ENCODE data around the gene RNF223.
A peak's percentile ranks its signal among the peaks of the same experiment; 100 is the strongest.

RNF223 gene

DNA sequence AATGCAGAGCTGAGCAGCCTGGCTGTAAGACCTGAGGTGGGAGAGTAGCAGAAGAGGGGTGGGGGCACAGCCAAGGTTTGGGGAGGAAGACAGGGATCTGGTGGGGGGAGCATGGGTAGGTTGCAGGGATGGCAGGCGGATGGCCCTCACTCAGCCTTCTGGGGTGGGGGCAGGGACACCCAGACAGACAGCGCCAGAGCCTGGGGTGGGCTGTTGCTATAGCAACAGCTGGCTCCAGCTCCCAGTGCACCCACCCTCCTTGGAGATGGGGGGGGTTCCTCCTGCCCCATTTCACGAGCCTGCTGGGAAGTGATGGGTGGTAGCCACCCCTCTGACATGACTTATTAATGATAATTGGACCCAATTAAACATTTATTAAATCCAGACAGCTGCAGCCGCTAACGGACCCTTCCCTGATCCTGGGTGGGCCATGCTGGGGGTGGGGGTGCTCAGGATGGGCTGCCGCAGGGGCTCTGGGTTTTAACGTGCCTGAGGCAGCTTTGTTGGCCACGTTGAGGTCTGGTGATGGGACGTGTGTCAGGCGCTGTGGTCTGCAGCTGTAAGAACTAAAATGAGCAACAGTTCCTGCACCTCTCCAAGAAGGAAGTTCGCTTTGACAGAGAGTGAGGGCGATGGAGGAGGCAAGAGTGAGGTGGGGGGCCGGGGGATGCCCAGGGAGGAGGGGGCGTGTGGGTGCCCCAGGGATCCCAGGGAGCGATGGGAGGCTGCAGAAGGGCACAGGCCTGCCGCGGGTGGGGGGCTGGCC is 34.8 kb downstream of the RNF223 start:
- H3K14ac ChIP-seq (ENCODE audit: low read length), result no peak overlapping the region
- H2BK120ac ChIP-seq (ENCODE audit: low read depth, low read length), result no peak overlapping the region
- H3K18ac ChIP-seq (ENCODE audit: low read length), result peak overlapping the region; percentile 97
- no peak overlapping the region for H2AK5ac ChIP-seq (ENCODE audit: low read depth, low read length)
- no peak overlapping the region for H2BK12ac ChIP-seq (ENCODE audit: low read length)
- no peak for DNase-seq (ENCODE audit: low spot score)
- H3K79me1 ChIP-seq (ENCODE audit: low read depth, low read length), result peaks cover 49% of the 10 kb centered on the region
- H3K4ac ChIP-seq (ENCODE audit: low read length), result no peak overlapping the region
- no peak overlapping the region for H3K27ac ChIP-seq (replicated peaks; ENCODE audit: low read length)
- H4K8ac ChIP-seq (ENCODE audit: low read depth, low read length), result no peak overlapping the region
- no peak overlapping the region for H2AFZ ChIP-seq (ENCODE audit: low read length)
- no peak overlapping the region for H3K4me3 ChIP-seq (ENCODE audit: low read length in 2 of 2)
- H3K27me3 ChIP-seq (ENCODE audit: control insufficient read depth in 3 of 3, insufficient read depth in 3 of 3, low read depth in 1 of 3, low read length in 3 of 3), result peaks cover 0 to 2% (median 0%) of the 10 kb centered on the region in 3 experiments
- H3K9ac ChIP-seq (ENCODE audit: low read depth, low read length, poor library complexity), result peak overlapping the region; percentile 44
- peaks cover 44 to 64% of the 10 kb centered on the region in 2 donors for H3K36me3 ChIP-seq (replicated peaks in 1 of 2; ENCODE audit: control insufficient read depth in 2 of 2, insufficient read depth in 2 of 2, low read length in 2 of 2)
- no CpG with 5 or more reads among the region's 17 CpGs for WGBS, 2 donors (ENCODE audit: extremely low coverage in 2 of 2, insufficient read length in 2 of 2, insufficient replicate concordance in 1 of 2)
- H3K23ac ChIP-seq (ENCODE audit: low read depth, low read length, poor library complexity), result no peak overlapping the region
- H2BK15ac ChIP-seq (ENCODE audit: low read length), result no peak overlapping the region
- H3K4me2 ChIP-seq (ENCODE audit: insufficient read depth, low read length, poor library complexity, severe bottlenecking), result no peak overlapping the region
- H4K91ac ChIP-seq (ENCODE audit: low read depth, low read length, poor library complexity), result no peak overlapping the region
- H3K9me3 ChIP-seq (replicated peaks in 1 of 2; ENCODE audit: control insufficient read depth in 2 of 2, insufficient read depth in 1 of 2, low read depth in 1 of 2, low read length in 2 of 2), result no peaks in the 10 kb centered on the region
- no peak overlapping the region for H2BK5ac ChIP-seq (ENCODE audit: low read length)
- H3K4me1 ChIP-seq (ENCODE audit: control insufficient read depth in 2 of 2, insufficient read depth in 1 of 2, low read depth in 1 of 2, low read length in 2 of 2), result peaks cover 2 to 30% of the 10 kb centered on the region in 2 donors

DNA sequence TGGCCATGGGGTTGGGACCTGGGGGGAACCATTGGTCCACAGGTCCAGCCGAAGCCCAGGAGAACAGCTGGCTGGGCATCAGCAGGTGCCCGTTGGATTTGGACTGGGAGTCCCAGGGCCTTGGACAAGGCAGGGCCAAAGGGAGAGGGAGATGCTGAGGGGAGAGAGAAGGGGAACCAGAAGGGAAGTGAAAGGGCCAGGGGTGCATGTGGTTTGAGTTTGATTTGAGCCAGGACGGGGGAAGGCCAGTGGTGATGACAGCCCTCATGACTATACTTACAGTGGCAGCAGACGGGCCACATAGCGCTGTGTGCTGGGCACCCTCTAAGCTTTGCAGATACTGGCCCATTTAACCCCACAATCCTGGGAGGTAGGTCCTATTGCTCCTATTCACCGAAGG is 35.4 kb downstream of the RNF223 start:
- Histone ChIP-seq H3K27me3 (ENCODE audit: control insufficient read depth in 3 of 3, insufficient read depth in 3 of 3, low read depth in 1 of 3, low read length in 3 of 3) (peaks cover 0 to 5% (median 0%) of the 10 kb centered on the region in 3 experiments), H3K4me2 (ENCODE audit: insufficient read depth, low read length, poor library complexity, severe bottlenecking) (no peak overlapping the region), H4K91ac (ENCODE audit: low read depth, low read length, poor library complexity) (no peak overlapping the region), H4K8ac (ENCODE audit: low read depth, low read length) (peak overlapping the region; percentile 43), H2BK15ac (ENCODE audit: low read length) (no peak overlapping the region), H2BK5ac (ENCODE audit: low read length) (no peak overlapping the region), H3K27ac (replicated peaks; ENCODE audit: low read length) (no peak overlapping the region), H3K36me3 (replicated peaks in 1 of 2; ENCODE audit: control insufficient read depth in 2 of 2, insufficient read depth in 2 of 2, low read length in 2 of 2) (peaks cover 37 to 58% of the 10 kb centered on the region in 2 donors), H3K14ac (ENCODE audit: low read length) (peak overlapping the region; percentile 64), H3K9me3 (replicated peaks in 1 of 2; ENCODE audit: control insufficient read depth in 2 of 2, insufficient read depth in 1 of 2, low read depth in 1 of 2, low read length in 2 of 2) (no peaks in the 10 kb centered on the region), H2BK120ac (ENCODE audit: low read depth, low read length) (no peak overlapping the region), H2AFZ (ENCODE audit: low read length) (no peak overlapping the region), H3K18ac (ENCODE audit: low read length) (no peak overlapping the region), H3K4ac (ENCODE audit: low read length) (no peak overlapping the region), H3K9ac (ENCODE audit: low read depth, low read length, poor library complexity) (no peak overlapping the region), H2AK5ac (ENCODE audit: low read depth, low read length) (no peak overlapping the region), H3K23ac (ENCODE audit: low read depth, low read length, poor library complexity) (no peak overlapping the region), H3K79me1 (ENCODE audit: low read depth, low read length) (peaks cover 44% of the 10 kb centered on the region), H3K4me3 (ENCODE audit: low read length in 2 of 2) (no peak overlapping the region), H2BK12ac (ENCODE audit: low read length) (no peak overlapping the region), H3K4me1 (ENCODE audit: control insufficient read depth in 2 of 2, insufficient read depth in 1 of 2, low read depth in 1 of 2, low read length in 2 of 2) (peaks cover 2 to 32% of the 10 kb centered on the region in 2 donors)
- no peak for DNase-seq (ENCODE audit: low spot score)
- no CpG with 5 or more reads among the region's 6 CpGs for WGBS, 2 donors (ENCODE audit: extremely low coverage in 2 of 2, insufficient read length in 2 of 2, insufficient replicate concordance in 1 of 2)

DNA sequence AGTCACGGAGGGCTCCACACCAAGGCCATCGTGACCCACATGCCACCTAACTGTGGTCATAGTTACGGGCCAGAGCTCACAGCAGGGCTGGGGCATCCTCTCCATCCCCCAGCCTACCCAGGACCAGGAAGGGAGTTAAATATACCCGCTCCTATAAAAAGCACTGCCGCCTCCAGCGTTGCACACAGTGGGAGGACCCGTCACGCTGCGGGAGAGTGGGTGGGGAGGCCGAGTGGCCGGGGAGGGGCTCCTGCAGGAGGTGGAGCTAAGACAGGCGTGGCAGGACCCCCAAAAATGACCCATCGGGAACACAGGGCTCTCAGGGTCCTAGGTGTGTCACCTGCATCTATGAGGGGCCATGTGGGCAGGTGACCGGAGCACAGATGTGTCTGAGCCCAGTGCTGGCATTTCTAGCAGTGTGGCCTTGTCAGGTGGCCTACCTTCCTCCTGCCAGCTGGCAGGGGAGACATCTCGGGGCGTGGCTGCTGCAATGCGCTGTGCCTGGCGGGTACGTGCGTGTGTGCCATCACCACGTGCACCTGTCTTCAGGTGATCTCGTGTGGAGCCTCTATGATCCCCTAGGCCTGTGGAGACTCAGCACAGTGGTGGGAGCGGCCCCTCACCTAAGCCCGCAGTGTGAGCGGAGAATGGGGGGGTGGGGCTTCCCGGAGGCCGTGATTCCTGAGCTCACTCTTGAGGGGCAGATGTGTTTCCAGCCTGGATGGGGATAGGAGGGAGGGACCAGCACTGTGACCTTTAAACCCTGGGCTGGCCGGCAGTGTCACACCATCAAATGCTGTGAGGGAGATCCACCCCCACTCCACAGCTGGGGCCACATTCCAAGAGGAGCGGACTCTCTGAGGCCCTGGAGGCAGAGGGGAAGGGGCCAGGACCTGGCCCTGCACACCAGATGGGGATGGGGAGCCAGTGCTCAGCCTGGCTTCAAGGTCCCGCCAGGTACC is 36.5 kb downstream of the RNF223 start:
- peak overlapping the region; percentile 38 for H3K14ac ChIP-seq (ENCODE audit: low read length)
- H2BK12ac ChIP-seq (ENCODE audit: low read length), result peak overlapping the region; percentile 73
- no peak overlapping the region for H3K4me2 ChIP-seq (ENCODE audit: insufficient read depth, low read length, poor library complexity, severe bottlenecking)
- peak overlapping the region; percentile 55 for H3K23ac ChIP-seq (ENCODE audit: low read depth, low read length, poor library complexity)
- peak overlapping the region; percentile 77 for H3K9ac ChIP-seq (ENCODE audit: low read depth, low read length, poor library complexity)
- no peak overlapping the region for H4K8ac ChIP-seq (ENCODE audit: low read depth, low read length)
- H3K79me1 ChIP-seq (ENCODE audit: low read depth, low read length), result peaks cover 37% of the 10 kb centered on the region
- H2BK5ac ChIP-seq (ENCODE audit: low read length), result no peak overlapping the region
- no peak overlapping the region for H2AK5ac ChIP-seq (ENCODE audit: low read depth, low read length)
- H3K36me3 ChIP-seq (replicated peaks in 1 of 2; ENCODE audit: control insufficient read depth in 2 of 2, insufficient read depth in 2 of 2, low read length in 2 of 2), result peaks cover 33 to 48% of the 10 kb centered on the region in 2 donors
- no peak for DNase-seq (ENCODE audit: low spot score)
- no peak overlapping the region for H3K18ac ChIP-seq (ENCODE audit: low read length)
- H2BK15ac ChIP-seq (ENCODE audit: low read length), result no peak overlapping the region
- no peak overlapping the region for H3K4me3 ChIP-seq (ENCODE audit: low read length in 2 of 2)
- no peaks in the 10 kb centered on the region for H3K9me3 ChIP-seq (replicated peaks in 1 of 2; ENCODE audit: control insufficient read depth in 2 of 2, insufficient read depth in 1 of 2, low read depth in 1 of 2, low read length in 2 of 2)
- no peak overlapping the region for H2AFZ ChIP-seq (ENCODE audit: low read length)
- no peak overlapping the region for H4K91ac ChIP-seq (ENCODE audit: low read depth, low read length, poor library complexity)
- peaks cover 0 to 5% (median 0%) of the 10 kb centered on the region in 3 experiments for H3K27me3 ChIP-seq (ENCODE audit: control insufficient read depth in 3 of 3, insufficient read depth in 3 of 3, low read depth in 1 of 3, low read length in 3 of 3)
- H3K4ac ChIP-seq (ENCODE audit: low read length), result no peak overlapping the region
- peaks cover 4 to 33% of the 10 kb centered on the region in 2 donors for H3K4me1 ChIP-seq (ENCODE audit: control insufficient read depth in 2 of 2, insufficient read depth in 1 of 2, low read depth in 1 of 2, low read length in 2 of 2)
- no peak overlapping the region for H3K27ac ChIP-seq (replicated peaks; ENCODE audit: low read length)
- H2BK120ac ChIP-seq (ENCODE audit: low read depth, low read length), result no peak overlapping the region
- no CpG with 5 or more reads among the region's 30 CpGs for WGBS, 2 donors (ENCODE audit: extremely low coverage in 2 of 2, insufficient read length in 2 of 2, insufficient replicate concordance in 1 of 2)

All from neuronal stem cell (in vitro differentiated cells).